ENCODE data around the gene SYT1. TPM values are rescaled to one million over a fixed set of nuclear protein-coding genes. Genes with fewer than 3 reads are reported as not detected.

Gene SYT1
- total RNA-seq, 1 donor from 2014 or later, result 35.5 TPM

DNA sequence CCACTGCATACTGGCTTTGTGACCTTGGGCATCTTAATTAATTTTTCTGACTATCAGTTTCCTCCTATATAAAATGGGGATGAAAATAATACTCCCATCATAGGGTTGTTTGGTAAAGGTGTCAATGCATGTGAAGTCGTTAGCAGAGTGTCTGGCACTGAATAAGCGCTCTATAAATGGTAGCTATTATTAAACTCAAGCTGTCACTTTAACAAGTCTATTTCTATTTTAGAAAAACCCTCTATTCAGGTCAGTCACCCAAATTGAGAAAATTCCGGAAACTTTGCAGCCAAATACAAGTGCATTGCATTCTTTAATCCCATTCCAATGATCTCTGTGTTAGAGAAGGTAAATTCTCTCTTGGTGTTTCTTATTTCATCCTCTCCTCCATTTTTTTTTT, 363.1 kb downstream of the SYT1 start:
- TF ChIP-seq, protein P1, sequence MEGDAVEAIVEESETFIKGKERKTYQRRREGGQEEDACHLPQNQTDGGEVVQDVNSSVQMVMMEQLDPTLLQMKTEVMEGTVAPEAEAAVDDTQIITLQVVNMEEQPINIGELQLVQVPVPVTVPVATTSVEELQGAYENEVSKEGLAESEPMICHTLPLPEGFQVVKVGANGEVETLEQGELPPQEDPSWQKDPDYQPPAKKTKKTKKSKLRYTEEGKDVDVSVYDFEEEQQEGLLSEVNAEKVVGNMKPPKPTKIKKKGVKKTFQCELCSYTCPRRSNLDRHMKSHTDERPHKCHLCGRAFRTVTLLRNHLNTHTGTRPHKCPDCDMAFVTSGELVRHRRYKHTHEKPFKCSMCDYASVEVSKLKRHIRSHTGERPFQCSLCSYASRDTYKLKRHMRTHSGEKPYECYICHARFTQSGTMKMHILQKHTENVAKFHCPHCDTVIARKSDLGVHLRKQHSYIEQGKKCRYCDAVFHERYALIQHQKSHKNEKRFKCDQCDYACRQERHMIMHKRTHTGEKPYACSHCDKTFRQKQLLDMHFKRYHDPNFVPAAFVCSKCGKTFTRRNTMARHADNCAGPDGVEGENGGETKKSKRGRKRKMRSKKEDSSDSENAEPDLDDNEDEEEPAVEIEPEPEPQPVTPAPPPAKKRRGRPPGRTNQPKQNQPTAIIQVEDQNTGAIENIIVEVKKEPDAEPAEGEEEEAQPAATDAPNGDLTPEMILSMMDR (conservative IDR thresholded peaks at IDR 0.05), result no peak

DNA sequence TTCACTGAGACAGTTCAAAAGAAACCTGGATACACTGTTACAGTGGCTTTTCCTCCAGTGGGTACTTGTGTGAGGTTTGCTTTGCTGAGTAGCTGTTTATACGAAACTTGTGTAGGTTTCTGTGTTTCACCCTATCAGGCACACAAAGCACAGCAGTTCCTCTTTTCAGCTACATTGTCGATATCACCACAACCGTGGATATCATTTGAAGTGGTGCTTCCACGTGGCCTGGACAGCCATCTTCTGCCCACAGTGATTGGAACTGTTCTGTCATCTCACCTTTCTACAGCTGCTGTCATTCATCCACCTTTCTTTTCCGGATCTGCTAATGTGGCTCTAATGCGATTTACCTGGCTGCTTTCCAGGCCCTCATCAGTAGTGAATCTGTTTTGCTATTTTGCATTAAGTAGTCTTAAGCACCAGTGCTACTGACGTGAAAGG, 368.8 kb downstream of the SYT1 start:
- DNase-seq (ENCODE audit: extremely low spot score, unreplicated experiment), result no peak
- H3K9me3 Mint-ChIP-seq, result no peaks in the 10 kb centered on the region
- H3K4me1 Mint-ChIP-seq (ENCODE audit: unreplicated experiment), result no peaks in the 10 kb centered on the region
- H3K36me3 Mint-ChIP-seq, result peaks cover 4% of the 10 kb centered on the region
- H3K27me3 Mint-ChIP-seq, result no peaks in the 10 kb centered on the region
- TF ChIP-seq, protein P1 (conservative IDR thresholded peaks at IDR 0.05), result no peak
- no peak overlapping the region for H3K27ac Mint-ChIP-seq
- no peak overlapping the region for H3K4me3 Mint-ChIP-seq

More for the DNA sequence above, 363.1 kb downstream of the SYT1 start:
- Mint-ChIP-seq H3K36me3 (peaks cover 4% of the 10 kb centered on the region), H3K9me3 (peaks cover 3% of the 10 kb centered on the region), H3K4me1 (ENCODE audit: unreplicated experiment) (no peaks in the 10 kb centered on the region), H3K27ac (no peak overlapping the region), H3K4me3 (no peak overlapping the region), H3K27me3 (no peaks in the 10 kb centered on the region)
- no peak for DNase-seq (ENCODE audit: extremely low spot score, unreplicated experiment)

DNA sequence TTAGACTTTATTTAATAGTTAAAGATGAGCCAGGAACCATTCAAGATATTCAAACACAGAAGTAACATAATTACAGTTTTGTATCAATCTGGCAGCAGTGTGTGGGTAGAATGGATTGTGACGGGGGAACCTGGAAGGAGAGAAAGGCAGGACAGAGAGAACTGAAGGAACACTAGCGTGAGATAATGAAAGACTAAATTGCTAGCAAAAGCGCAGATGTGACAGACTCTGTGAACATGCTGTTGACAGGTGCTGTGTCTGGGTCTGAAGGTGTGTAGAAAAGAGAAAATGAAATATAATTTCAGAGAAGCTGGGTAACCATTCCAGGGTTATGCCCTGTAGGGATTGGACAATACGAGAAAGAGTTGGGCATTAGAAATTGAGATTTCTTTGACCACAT, 372.3 kb downstream of the SYT1 start:
- no peaks in the 10 kb centered on the region for H3K27me3 Mint-ChIP-seq
- no peak overlapping the region for H3K4me3 Mint-ChIP-seq
- H3K4me1 Mint-ChIP-seq (ENCODE audit: unreplicated experiment), result no peaks in the 10 kb centered on the region
- TF ChIP-seq, protein P1 (conservative IDR thresholded peaks at IDR 0.05), result no peak
- peaks cover 4% of the 10 kb centered on the region for H3K36me3 Mint-ChIP-seq
- no peak overlapping the region for H3K27ac Mint-ChIP-seq
- no peak for DNase-seq (ENCODE audit: extremely low spot score, unreplicated experiment)
- H3K9me3 Mint-ChIP-seq, result no peaks in the 10 kb centered on the region

DNA sequence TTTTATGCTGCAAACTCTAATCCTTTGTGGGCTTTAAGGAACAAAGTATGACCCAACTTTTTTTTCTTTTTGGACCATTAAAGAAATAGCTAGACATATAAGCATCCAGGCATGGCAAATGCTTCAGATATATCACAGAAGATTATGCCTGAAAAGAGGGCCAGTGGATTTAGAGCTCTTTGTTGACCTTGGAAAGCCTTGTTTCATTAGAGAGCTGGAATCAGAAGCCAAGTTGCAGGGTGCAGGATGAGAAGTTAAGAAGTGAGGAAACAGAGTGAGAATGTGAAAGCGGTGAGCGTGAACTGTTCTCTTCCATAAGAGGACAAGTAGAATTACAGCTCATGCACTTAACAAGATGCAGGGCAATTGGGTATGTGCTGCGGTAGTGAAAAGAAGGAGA, 373.7 kb downstream of the SYT1 start:
- no peaks in the 10 kb centered on the region for H3K4me1 Mint-ChIP-seq (ENCODE audit: unreplicated experiment)
- no peak overlapping the region for H3K27ac Mint-ChIP-seq
- no peaks in the 10 kb centered on the region for H3K27me3 Mint-ChIP-seq
- TF ChIP-seq, protein P1 (conservative IDR thresholded peaks at IDR 0.05), result no peak
- no peak overlapping the region for H3K4me3 Mint-ChIP-seq
- peaks cover 8% of the 10 kb centered on the region for H3K36me3 Mint-ChIP-seq
- H3K9me3 Mint-ChIP-seq, result peaks cover 7% of the 10 kb centered on the region
- DNase-seq (ENCODE audit: extremely low spot score, unreplicated experiment), result no peak

DNA sequence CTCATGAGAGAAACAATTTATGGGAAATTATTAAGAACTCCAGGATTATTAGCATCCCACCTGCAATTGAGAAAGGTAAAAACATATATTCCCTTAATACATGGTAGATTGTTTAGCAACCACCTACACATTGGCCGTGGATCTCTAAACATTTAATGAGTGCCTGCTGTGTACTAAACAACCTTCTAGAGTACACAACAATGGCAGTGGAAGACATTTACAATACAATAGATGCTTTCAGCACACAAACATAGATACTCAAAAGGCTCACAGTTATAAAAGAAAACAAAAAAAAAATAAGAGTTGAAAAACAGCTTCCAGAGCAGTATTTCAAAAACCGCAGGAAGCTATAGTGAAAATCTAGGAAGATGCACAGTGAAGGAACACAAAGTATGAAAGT, 382.9 kb downstream of the SYT1 start:
- peaks cover 9% of the 10 kb centered on the region for H3K9me3 Mint-ChIP-seq
- H3K27ac Mint-ChIP-seq, result no peak overlapping the region
- no peak overlapping the region for H3K4me3 Mint-ChIP-seq
- H3K27me3 Mint-ChIP-seq, result no peaks in the 10 kb centered on the region
- DNase-seq (ENCODE audit: extremely low spot score, unreplicated experiment), result no peak
- TF ChIP-seq, protein P1 (conservative IDR thresholded peaks at IDR 0.05), result no peak
- H3K36me3 Mint-ChIP-seq, result peaks cover 7% of the 10 kb centered on the region
- no peaks in the 10 kb centered on the region for H3K4me1 Mint-ChIP-seq (ENCODE audit: unreplicated experiment)

DNA sequence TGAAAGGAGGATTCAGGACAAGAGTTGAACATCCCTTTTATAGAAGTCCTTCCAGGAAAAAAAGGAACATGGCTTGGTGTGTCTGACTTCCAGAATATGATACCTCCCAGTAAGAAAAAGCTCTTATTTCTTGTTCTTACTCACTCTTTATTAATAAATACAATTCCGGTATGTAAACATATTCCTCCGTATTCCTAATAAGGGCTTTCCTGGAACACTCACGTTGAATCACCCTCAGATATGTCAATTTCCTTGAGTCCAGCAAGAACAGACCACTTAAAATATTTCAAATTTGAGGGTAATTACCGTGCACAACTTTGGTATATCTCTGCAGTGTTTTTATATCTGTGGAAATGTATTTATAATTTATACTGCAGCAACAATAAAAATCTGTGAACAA, 385.6 kb downstream of the SYT1 start:
- TF ChIP-seq, protein P1 (conservative IDR thresholded peaks at IDR 0.05), result no peak
- no peaks in the 10 kb centered on the region for H3K4me1 Mint-ChIP-seq (ENCODE audit: unreplicated experiment)
- peaks cover 11% of the 10 kb centered on the region for H3K36me3 Mint-ChIP-seq
- no peaks in the 10 kb centered on the region for H3K27me3 Mint-ChIP-seq
- no peak overlapping the region for H3K27ac Mint-ChIP-seq
- no peak for DNase-seq (ENCODE audit: extremely low spot score, unreplicated experiment)
- H3K9me3 Mint-ChIP-seq, result peaks cover 10% of the 10 kb centered on the region
- H3K4me3 Mint-ChIP-seq, result no peak overlapping the region

Measured in type B pancreatic cell (in vitro differentiated cells).